Parietal lobe (tissue), 2 donors: ENCODE measurements around the gene PLA2G10. TPM values are rescaled to one million over a fixed set of nuclear protein-coding genes. Genes with fewer than 3 reads are reported as not detected.

Experiments
- small RNA-seq: library from RNA; depleted of rRNA; stranded (forward); fragments of <200 nt; gene quantifications from one replicate; pipeline ENCODE3, GENCODE V24; 2014; ENCODE audit warnings: low replicate concordance
- total RNA-seq: library from RNA; depleted of rRNA; stranded (reverse); fragments of >200 nt; gene quantifications from one replicate; pipeline ENCODE4 v1.2.3, GENCODE V29; 2014

Gene PLA2G10
- total RNA-seq: not detected

GRCh38 chr16:14694129-14694528 is at the start of gene PLA2G10:
PLA2G10 (minus strand) TSS chr16:14694308; CDS start chr16:14694229, 79 bp downstream.

GRCh38 chr16:14742273-14743128 is 48.4 kb upstream of the PLA2G10 start, which contains the start of gene NPIPA2:
NPIPA2 (plus strand) TSS chr16:14742533; CDS start chr16:14748066, 5,533 bp downstream.

DNA sequence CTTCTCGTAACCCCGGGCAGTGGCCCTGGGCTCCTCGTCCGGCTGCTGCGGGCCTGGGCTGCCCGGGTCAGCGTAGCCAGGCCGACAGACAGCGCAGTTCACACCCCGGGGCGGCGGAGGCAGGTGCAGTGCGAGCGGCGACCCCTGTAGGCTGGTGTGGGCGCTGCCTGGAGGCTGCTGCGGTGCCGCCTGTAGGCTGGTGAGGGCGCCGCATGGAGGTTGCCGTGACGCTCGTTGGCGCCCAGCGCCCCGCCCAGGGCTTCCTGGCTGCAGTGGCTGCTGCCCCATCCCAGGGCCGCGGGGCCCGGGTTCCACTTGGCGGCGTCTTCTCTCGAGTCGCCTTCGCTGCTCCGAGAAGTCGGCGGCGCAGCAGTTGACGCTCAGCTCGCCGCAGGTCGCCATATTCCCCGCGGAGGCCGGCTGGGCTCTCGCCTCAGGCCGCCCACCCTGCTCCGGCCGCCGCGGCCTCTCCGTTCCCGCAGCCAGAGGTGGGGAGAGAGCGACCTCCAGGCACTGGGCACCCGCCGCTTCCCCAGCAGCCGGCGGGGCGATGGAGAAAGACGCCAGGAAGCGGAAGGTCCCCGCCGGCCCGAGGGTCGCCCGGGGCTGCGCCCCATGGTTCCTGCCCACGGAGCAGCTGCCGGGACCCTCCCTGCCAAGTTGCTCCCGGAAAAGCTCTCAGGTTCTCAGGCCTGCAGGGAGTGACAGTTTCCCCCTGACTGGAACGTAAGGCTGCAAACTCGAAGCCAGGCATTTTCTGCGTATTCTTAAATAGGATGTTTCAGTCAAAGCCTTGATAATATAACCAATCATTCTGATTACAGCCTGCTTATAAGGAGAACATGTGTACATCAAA is 9.3 kb upstream of the PLA2G10 start, which contains the start of gene NPIPA3:
NPIPA3 (plus strand) TSS at position 256 of the 856 bp plus-strand sequence. CDS start 5,533 bp downstream, outside the sequence.

GRCh38 chr16:14632693-14633569 is 61.2 kb downstream of the PLA2G10 start, which contains the start of gene BFAR:
BFAR (plus strand) TSS chr16:14632951; CDS start chr16:14644347, 11,396 bp downstream.

DNA sequence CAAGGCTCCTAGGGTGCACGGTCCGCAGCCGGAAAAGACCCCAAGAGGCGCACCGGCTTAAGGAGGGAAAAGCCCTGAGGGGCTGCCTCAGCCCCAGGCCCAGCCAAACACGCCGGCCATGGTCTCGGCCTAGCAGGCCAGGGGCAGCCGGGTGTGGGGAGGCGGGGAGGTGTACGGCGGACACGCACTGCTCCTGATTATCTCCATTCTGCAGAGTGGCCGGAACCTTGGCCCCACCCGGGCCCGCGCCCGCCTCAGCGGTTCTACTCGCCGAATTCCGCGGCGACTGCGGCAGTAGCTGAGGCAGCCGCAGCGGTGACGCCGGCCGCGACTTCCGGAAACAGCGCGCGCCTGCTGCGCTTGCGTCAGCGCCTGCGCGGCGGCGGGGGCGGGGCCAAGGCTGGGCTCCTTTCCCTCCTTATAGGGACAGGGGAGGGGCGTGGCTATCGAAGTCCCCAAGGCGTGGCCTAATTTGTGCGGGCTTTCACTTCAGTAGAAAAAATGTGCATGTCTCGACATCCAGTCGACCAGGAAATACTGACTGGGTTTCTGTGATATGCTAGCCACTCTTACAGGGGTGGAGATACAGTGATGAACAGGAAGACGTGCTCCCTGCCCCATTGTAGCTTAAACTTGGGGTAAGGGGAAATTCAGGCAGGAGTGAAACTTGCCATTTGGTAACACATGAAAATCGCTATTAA is 64.0 kb downstream of the PLA2G10 start, which contains the start of gene PARN:
PARN (minus strand) TSS at position 342 of the 701 bp plus-strand sequence; CDS start at position 207, 135 bp downstream.

Small RNA genes lying within 50 kb of the gene (small RNA-seq; reads per million reads assigned to genes)
- not detected for gene RNU7-125P

Other genes with a start within 250 kb of the PLA2G10 start
- gene PARN, start 64.0 kb downstream of the PLA2G10 start, total RNA-seq: 28.5 TPM
- 63.5 TPM for gene BFAR, start 61.4 kb downstream of the PLA2G10 start, total RNA-seq
- gene NPIPA3, start 9.1 kb upstream of the PLA2G10 start, total RNA-seq: 3.8 TPM
- 3.8 TPM for gene NPIPA2, start 48.2 kb upstream of the PLA2G10 start, total RNA-seq
- 94.8 TPM for gene NOMO1, start 139.4 kb upstream of the PLA2G10 start, total RNA-seq
- 211 TPM for gene NPIPA1, start 243.1 kb upstream of the PLA2G10 start, total RNA-seq